ENCODE data around the gene SLC19A1. TPM values are rescaled to one million over a fixed set of nuclear protein-coding genes. Genes with fewer than 3 reads are reported as not detected.

Gene SLC19A1
- total RNA-seq = 10 to 100 TPM; 10.4 to 19.2 (median 16.4) TPM
- total RNA-seq (2013) = 4.8 TPM
- 5.8 to 57.4 (median 13.3) reads per million in 29 experiments for total RNA-seq

- Histone ChIP-seq H3K27ac (ENCODE audit: low read length) (peak within 1 kb of the TSS; percentile 38), H3K27me3 (replicated peaks in 1 of 2; ENCODE audit: control insufficient read depth in 2 of 2, extremely low read depth in 1 of 2, insufficient read depth in 2 of 2, low read length in 1 of 2) (no peaks in the 10 kb centered on the region), H3K36me3 (ENCODE audit: control insufficient read depth in 2 of 2, extremely low read depth in 1 of 2, insufficient read depth in 1 of 2, low read length in 1 of 2) (no peaks in the 10 kb centered on the region), H3K4me1 (ENCODE audit: control insufficient read depth in 1 of 2, extremely low read depth in 1 of 2, insufficient read depth in 2 of 2, low read length in 2 of 2) (peaks cover 13 to 24% of the 10 kb centered on the region in 2 experiments), H3K9me3 (no peaks in the 10 kb centered on the region), H3K4me3 (ENCODE audit: control insufficient read depth in 1 of 2, extremely low read depth in 1 of 2, low read length in 1 of 2) (peak within 1 kb of the TSS; percentile 44 to 75)
- Mint-ChIP-seq H3K27ac (peak within 1 kb of the TSS in 1 of 2 donors; percentile 73), H3K9me3 (no peaks in the 10 kb centered on the region), H3K4me1 (peaks cover 4 to 16% (median 16%) of the 10 kb centered on the region in 3 donors), H3K27me3 (no peaks in the 10 kb centered on the region), H3K4me3 (peak within 1 kb of the TSS; percentile 66 to 77 (median 73)), H3K36me3 (no peaks in the 10 kb centered on the region)
- POLR2A ChIA-PET = no interaction called here
- CTCF ChIA-PET = no interaction called here
- WGBS (ENCODE audit: insufficient coverage) = under 1% methylated on average over 52 of the region's 59 CpGs
- ATAC-seq (replicated peaks in 1 of 4) = peak; percentile 87 to 91 (median 90)
- peak in 34 of 35 experiments; percentile 34 to 87 (median 60) for DNase-seq
Measured at GRCh38 chr21:45542242-45542666, at the start of gene SLC19A1. Gene SLC19A1, minus strand, starts transcription at chr21:45542440. Its CDS starts 4,481 bp downstream, at chr21:45537959.

- Histone ChIP-seq H3K27ac (ENCODE audit: low read length) (peak overlapping the region; percentile 47), H3K27me3 (replicated peaks in 1 of 2; ENCODE audit: control insufficient read depth in 2 of 2, extremely low read depth in 1 of 2, insufficient read depth in 2 of 2, low read length in 1 of 2) (peaks cover 3 to 19% of the 10 kb centered on the region in 2 experiments), H3K9me3 (no peaks in the 10 kb centered on the region), H3K4me3 (ENCODE audit: control insufficient read depth in 1 of 2, extremely low read depth in 1 of 2, low read length in 1 of 2) (no peak overlapping the region), H3K36me3 (ENCODE audit: control insufficient read depth in 2 of 2, extremely low read depth in 1 of 2, insufficient read depth in 1 of 2, low read length in 1 of 2) (no peaks in the 10 kb centered on the region), H3K4me1 (ENCODE audit: control insufficient read depth in 1 of 2, extremely low read depth in 1 of 2, insufficient read depth in 2 of 2, low read length in 2 of 2) (peaks cover 11 to 40% of the 10 kb centered on the region in 2 experiments)
- DNase-seq = no peak
- Mint-ChIP-seq H3K27me3 (peaks cover 0 to 16% of the 10 kb centered on the region in 2 donors), H3K4me1 (peaks cover 6 to 18% (median 14%) of the 10 kb centered on the region in 3 donors), H3K9me3 (peaks cover 5 to 8% (median 5%) of the 10 kb centered on the region in 3 donors), H3K36me3 (peaks cover 4% of the 10 kb centered on the region), H3K4me3 (no peak overlapping the region), H3K27ac (no peak overlapping the region)
- ATAC-seq (replicated peaks in 1 of 4) = no peak
- WGBS (ENCODE audit: insufficient coverage) = 96% methylated on average over 6 of the region's 9 CpGs
- ChIA-PET POLR2A (interaction anchor here in 1 of 2 donors (0.8 to 1.1 kb wide), 2 partner anchors 37 to 53 kb away, joined by 3 read pairs; no protein-coding TSS in a partner anchor), CTCF (interaction anchor here in 1 of 2 donors (0.9 to 1.0 kb wide), 2 partner anchors 36 to 304 kb away, joined by 11 to 12 read pairs; partner anchors contain the start of gene POFUT2)
Measured at GRCh38 chr21:45591619-45592207, 49.5 kb upstream of the SLC19A1 start.

DNA sequence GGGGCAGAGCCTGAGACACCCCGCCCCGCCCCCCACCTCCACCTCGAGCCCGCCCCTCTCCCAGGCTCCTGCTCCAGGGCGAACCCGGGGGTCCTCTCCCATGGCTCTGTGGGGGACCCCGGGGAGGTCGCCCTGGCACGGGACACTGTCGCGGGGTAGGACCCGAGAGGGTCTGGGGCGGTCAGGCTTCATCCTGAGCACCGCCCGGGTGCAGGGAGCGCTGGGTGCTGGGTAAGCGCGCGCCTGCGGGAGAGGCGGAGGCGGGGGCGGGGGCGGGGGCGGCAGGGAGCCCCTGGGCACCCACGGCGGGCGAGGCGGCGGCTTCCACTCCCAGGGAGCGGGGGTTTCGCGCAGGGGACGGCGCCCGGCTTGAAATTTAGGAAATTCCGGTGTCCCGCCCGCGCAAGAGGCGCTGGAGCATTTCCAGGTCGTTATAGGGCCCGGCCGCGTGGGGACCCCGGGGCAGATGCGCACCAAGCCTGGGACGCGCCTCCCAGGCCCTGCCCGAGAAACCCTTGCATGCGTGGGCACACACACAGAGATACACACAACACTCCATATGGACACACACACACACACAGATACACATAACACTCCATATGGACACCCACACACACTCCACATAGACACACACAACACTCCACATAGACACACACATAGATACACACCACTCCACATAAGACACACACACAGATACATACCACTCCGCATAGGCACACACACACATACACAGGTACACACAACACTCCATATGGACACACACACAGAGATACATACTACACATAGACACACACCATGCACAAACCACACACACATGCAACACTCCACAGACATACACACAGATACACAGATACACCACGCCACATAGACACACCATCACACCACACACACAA, 48.7 kb upstream of the SLC19A1 start:
- peaks cover 3 to 20% of the 10 kb centered on the region in 2 experiments for H3K27me3 ChIP-seq (replicated peaks in 1 of 2; ENCODE audit: control insufficient read depth in 2 of 2, extremely low read depth in 1 of 2, insufficient read depth in 2 of 2, low read length in 1 of 2)
- H3K27ac ChIP-seq (ENCODE audit: low read length) = peak overlapping the region; percentile 47
- no peaks in the 10 kb centered on the region for H3K9me3 ChIP-seq
- no peak overlapping the region for H3K27ac Mint-ChIP-seq
- WGBS (ENCODE audit: insufficient coverage) = 7% methylated on average over 44 of the region's 53 CpGs
- DNase-seq (peak in 30 of 35 experiments; percentile 16 to 68 (median 37)), ATAC-seq (replicated peaks in 1 of 4) (peak; percentile 58 to 66 (median 60))
- CTCF ChIA-PET = no interaction called here
- H3K36me3 ChIP-seq (ENCODE audit: control insufficient read depth in 2 of 2, extremely low read depth in 1 of 2, insufficient read depth in 1 of 2, low read length in 1 of 2) = no peaks in the 10 kb centered on the region
- POLR2A ChIA-PET = no interaction called here
- no peak overlapping the region for H3K4me3 Mint-ChIP-seq
- H3K4me3 ChIP-seq (ENCODE audit: control insufficient read depth in 1 of 2, extremely low read depth in 1 of 2, low read length in 1 of 2) = peak overlapping the region in 1 of 2 donors; percentile 48
- peaks cover 8 to 16% (median 11%) of the 10 kb centered on the region in 3 donors for H3K9me3 Mint-ChIP-seq
- peaks cover 5 to 16% of the 10 kb centered on the region in 2 donors for H3K27me3 Mint-ChIP-seq
- H3K4me1 ChIP-seq (ENCODE audit: control insufficient read depth in 1 of 2, extremely low read depth in 1 of 2, insufficient read depth in 2 of 2, low read length in 2 of 2) = peaks cover 11 to 36% of the 10 kb centered on the region in 2 experiments
- H3K4me1 Mint-ChIP-seq = peaks cover 0 to 12% (median 8%) of the 10 kb centered on the region in 3 donors
- peaks cover 4% of the 10 kb centered on the region for H3K36me3 Mint-ChIP-seq

GRCh38 chr21:45590246-45590725, 48.0 kb upstream of the SLC19A1 start:
- H3K4me1 Mint-ChIP-seq = peaks cover 0 to 12% (median 5%) of the 10 kb centered on the region in 3 donors
- no peaks in the 10 kb centered on the region for H3K36me3 ChIP-seq (ENCODE audit: control insufficient read depth in 2 of 2, extremely low read depth in 1 of 2, insufficient read depth in 1 of 2, low read length in 1 of 2)
- H3K27ac Mint-ChIP-seq = no peak overlapping the region
- peaks cover 11 to 36% of the 10 kb centered on the region in 2 experiments for H3K4me1 ChIP-seq (ENCODE audit: control insufficient read depth in 1 of 2, extremely low read depth in 1 of 2, insufficient read depth in 2 of 2, low read length in 2 of 2)
- H3K4me3 Mint-ChIP-seq = peak overlapping the region in 2 of 3 donors; percentile 47 to 51
- H3K9me3 ChIP-seq = no peaks in the 10 kb centered on the region
- H3K36me3 Mint-ChIP-seq = peaks cover 4% of the 10 kb centered on the region
- WGBS (ENCODE audit: insufficient coverage) = 4% methylated on average over 32 of the region's 46 CpGs
- no peak overlapping the region for H3K27ac ChIP-seq (ENCODE audit: low read length)
- peak overlapping the region; percentile 51 to 67 for H3K4me3 ChIP-seq (ENCODE audit: control insufficient read depth in 1 of 2, extremely low read depth in 1 of 2, low read length in 1 of 2)
- peaks cover 7 to 16% of the 10 kb centered on the region in 2 donors for H3K27me3 Mint-ChIP-seq
- POLR2A ChIA-PET = no interaction called here
- peak; percentile 66 to 78 (median 74) for ATAC-seq (replicated peaks in 1 of 4)
- CTCF ChIA-PET = no interaction called here
- peaks cover 8 to 18% (median 13%) of the 10 kb centered on the region in 3 donors for H3K9me3 Mint-ChIP-seq
- peaks cover 3 to 16% of the 10 kb centered on the region in 2 experiments for H3K27me3 ChIP-seq (replicated peaks in 1 of 2; ENCODE audit: control insufficient read depth in 2 of 2, extremely low read depth in 1 of 2, insufficient read depth in 2 of 2, low read length in 1 of 2)
- DNase-seq = peak in 32 of 35 experiments; percentile 22 to 78 (median 65)

DNA sequence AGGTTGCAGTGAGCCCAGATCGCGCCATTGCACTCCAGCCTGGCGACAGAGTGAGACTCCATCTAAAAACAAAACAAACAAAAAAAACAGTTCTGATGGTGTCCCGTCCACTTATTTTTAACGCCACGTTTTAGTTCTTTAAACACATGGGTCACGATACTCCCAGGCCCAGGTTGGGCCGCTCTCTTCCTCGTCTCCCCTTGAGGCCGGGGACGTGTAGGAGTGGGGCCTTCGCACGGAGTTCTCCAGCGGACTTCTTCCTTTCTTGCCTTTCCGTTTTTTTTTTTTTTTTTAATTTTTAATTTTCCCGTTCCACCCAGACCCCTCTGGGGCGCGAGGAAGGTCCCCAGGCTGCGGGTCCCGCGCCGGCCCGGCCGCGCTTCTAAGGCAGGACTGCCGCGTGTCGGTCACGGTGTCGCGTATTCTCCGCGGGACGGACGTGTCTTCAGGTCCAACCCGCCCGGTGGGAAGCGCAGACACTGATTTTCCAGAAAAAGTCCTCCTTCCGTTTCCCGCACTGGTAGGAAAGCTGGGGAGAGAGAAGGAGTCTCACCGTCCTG, 47.5 kb upstream of the SLC19A1 start:
- 44% methylated on average over 28 of the region's 41 CpGs for WGBS (ENCODE audit: insufficient coverage)
- Histone ChIP-seq H3K27ac (ENCODE audit: low read length) (no peak overlapping the region), H3K4me1 (ENCODE audit: control insufficient read depth in 1 of 2, extremely low read depth in 1 of 2, insufficient read depth in 2 of 2, low read length in 2 of 2) (peaks cover 11 to 36% of the 10 kb centered on the region in 2 experiments), H3K36me3 (ENCODE audit: control insufficient read depth in 2 of 2, extremely low read depth in 1 of 2, insufficient read depth in 1 of 2, low read length in 1 of 2) (no peaks in the 10 kb centered on the region), H3K9me3 (no peaks in the 10 kb centered on the region), H3K27me3 (replicated peaks in 1 of 2; ENCODE audit: control insufficient read depth in 2 of 2, extremely low read depth in 1 of 2, insufficient read depth in 2 of 2, low read length in 1 of 2) (peaks cover 3 to 16% of the 10 kb centered on the region in 2 experiments), H3K4me3 (ENCODE audit: control insufficient read depth in 1 of 2, extremely low read depth in 1 of 2, low read length in 1 of 2) (peak overlapping the region; percentile 51 to 67)
- ATAC-seq (replicated peaks in 1 of 4) (no peak), DNase-seq (peak in 2 of 35 experiments; percentile 1 to 15)
- peaks cover 8 to 18% (median 13%) of the 10 kb centered on the region in 3 donors for H3K9me3 Mint-ChIP-seq
- H3K36me3 Mint-ChIP-seq = peaks cover 4% of the 10 kb centered on the region
- peaks cover 0 to 12% (median 5%) of the 10 kb centered on the region in 3 donors for H3K4me1 Mint-ChIP-seq
- ChIA-PET POLR2A (interaction anchor here in 1 of 2 donors (0.7 kb wide), 1 partner anchor 52 kb away, joined by 8 read pairs; no protein-coding TSS in a partner anchor), CTCF (no interaction called here)
- H3K4me3 Mint-ChIP-seq = peak overlapping the region in 2 of 3 donors; percentile 39 to 47
- peaks cover 7 to 16% of the 10 kb centered on the region in 2 donors for H3K27me3 Mint-ChIP-seq
- H3K27ac Mint-ChIP-seq = no peak overlapping the region

Measured in T-cell (primary cell).